ENCODE data around the gene SIM2.

Gene SIM2

GRCh38 chr21:36798491-36798890 lies 99.6 kb downstream of the SIM2 start:
- Histone ChIP-seq H3K9me3 (ENCODE audit: control insufficient read depth in 1 of 2, low read length in 2 of 2) (peaks cover 0 to 10% of the 10 kb centered on the region in 2 donors), H3K4me1 (ENCODE audit: control insufficient read depth in 1 of 2, insufficient read depth in 2 of 2, low read length in 2 of 2) (no peaks in the 10 kb centered on the region), H3K4me3 (ENCODE audit: low read depth in 1 of 2, low read length in 2 of 2) (no peak overlapping the region), H3K27me3 (ENCODE audit: low read depth, low read length) (no peaks in the 10 kb centered on the region), H3K36me3 (ENCODE audit: control insufficient read depth in 1 of 2, insufficient read depth in 2 of 2, low read length in 2 of 2) (no peaks in the 10 kb centered on the region), H3K27ac (ENCODE audit: low read length) (no peak overlapping the region)

Data from muscle layer of duodenum (tissue), 2 donors.